Left ventricle myocardium superior (tissue), 1 donor: ENCODE data around the gene PDE10A. TPM values are rescaled to one million over a fixed set of nuclear protein-coding genes. Genes with fewer than 3 reads are reported as not detected.

Source experiments
- ATAC-seq: fragments of 200-7000 bp; cut with Tn5 transposase; one replicate; pipeline ENCODE4 v1.9.1; 2020; ENCODE audit warnings: mild to moderate bottlenecking, moderate library complexity
- DNase-seq: peaks from one replicate; pipeline ENCODE4 v3.0.0-alpha.2; 2020
- intact Hi-C: fragments of 100-400 bp; cut with micrococcal nuclease; formaldehyde crosslinking; loops from one replicate; pipeline ENCODE4 v1.11.0; 2022
- long read RNA-seq: library from polyadenylated mRNA; unstranded; transcript quantifications from one replicate; pipeline ENCODE4 v2.0.0, GENCODE V29; 2021
- total RNA-seq: library from RNA; stranded (reverse); fragmentation: NEBNext Ultra II Directional; extraction: Animal tissue kit (Norgen Biotek cat#: 25700); gene quantifications from one replicate; pipeline ENCODE4 v1.2.1, GENCODE V29; 2021
- donor health status: DM: no; HTN: yes; CAD: no; lungs with severe emphysema.

The PDE10A gene
- total RNA-seq: 9.3 TPM
- long read RNA-seq, full-length matches to known transcripts: 1 of 5 reads
- long read RNA-seq, partial matches to known transcripts: 0 of 5 reads
- long read RNA-seq, other reads (novel, unspliced or antisense): 4 of 5 reads

DNA sequence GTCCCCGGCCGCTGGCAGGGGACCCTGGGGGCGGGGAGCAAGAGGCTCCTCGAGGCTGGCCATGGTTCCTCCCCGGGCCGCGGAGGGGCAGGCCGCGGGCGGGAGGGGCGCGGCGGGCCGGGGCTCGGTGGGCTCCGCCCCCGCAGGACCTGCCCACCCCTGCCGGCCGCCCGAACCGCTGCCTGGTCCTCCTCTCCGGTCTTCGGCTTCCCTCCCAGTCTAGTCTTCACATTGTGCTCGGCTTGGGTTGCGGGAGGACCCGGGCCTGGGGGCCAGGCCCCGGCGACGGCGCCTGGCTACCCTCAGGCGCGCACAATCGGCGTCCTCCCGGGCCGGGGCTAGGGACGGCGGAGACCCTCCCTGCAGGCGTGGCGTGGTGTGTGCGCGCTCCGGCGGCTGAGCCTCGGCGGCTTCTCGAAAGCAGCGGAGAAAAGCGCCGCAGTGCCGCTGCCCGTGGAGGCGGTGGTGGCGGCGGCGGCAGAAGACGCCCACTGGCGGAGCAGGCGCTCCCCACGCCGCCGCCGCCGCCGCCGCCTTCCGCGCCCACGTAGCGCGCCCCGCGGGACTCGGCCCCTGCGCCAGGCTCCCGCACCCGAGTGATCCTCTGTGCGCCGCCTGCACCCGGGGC, at the start of gene PDE10A:
Gene PDE10A (minus strand): TSS at position 493 of the 628 bp plus-strand sequence. CDS start 430 bp downstream, at position 63.
- ATAC-seq (peak; percentile 83), DNase-seq (peak; percentile 89)
- intact Hi-C loops: no loop called here

DNA sequence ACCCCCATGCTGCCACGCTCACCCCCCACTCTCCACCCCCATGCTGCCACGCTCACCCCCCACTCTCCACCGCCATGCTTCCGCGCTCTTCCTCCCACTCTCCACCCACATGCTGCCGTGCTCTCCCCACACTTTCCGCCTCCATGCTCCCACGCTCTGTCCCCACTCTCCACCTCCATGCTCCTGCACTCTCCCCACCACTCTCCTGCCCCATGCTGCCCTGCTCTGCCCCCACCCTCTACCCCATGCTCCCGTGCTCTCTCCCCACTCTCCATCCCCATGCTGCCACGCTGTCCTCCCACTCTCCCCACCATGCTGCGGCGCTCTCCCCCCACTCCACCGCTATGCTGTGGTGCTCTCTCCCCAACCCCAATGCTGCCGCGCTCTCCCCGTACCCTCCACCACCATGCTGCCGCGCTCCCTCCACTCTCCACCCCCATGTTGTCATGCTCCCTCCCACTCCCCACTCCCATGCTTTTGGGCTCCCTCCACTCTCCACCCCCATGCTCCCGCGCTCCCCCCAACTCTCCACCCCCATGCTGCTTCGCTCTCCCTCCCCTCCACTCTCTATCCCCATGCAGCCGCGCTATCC, 46.0 kb upstream of the PDE10A start:
- ATAC-seq (no peak), DNase-seq (no peak)
- intact Hi-C loops: no loop called here

DNA sequence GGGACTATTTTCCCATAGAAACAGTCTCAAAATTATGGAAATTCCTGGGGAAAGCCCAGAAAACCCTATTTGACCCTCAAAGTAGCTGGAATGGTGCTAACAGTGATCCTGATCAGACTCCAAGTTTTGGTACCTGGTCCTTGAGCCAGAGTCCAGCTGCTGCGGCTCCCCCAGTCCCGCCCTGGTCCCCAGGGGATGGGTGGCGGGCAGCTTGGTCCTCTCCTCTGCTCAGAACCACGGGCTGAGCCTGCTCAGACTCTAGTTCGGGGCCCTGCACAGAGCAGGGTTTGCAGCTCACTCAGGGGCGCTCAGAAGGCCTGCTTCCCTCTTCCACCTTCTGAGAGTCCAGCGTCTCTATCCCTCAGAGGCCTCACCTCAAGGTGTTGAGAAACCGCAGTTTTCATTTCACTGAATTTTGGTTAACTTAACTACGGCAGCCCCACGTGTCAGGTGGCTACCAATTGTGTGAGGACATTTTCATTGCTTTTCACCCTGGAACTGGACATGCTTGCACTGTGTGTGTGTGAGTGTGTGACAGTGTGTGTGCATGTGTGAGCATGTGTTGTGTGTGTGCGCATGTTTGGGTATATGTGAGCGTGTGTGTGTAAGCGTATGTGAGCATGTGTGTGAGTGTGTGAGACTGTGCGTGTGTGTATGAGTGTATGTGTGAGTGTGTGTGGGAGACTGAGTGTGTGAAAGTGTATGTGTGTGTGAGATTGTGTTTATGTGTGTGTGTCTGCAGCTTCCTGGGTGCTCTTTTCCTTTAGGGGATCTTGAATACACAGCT, 44.2 kb upstream of the PDE10A start:
- intact Hi-C loops: no loop called here
- DNase-seq (no peak), ATAC-seq (no peak)

DNA sequence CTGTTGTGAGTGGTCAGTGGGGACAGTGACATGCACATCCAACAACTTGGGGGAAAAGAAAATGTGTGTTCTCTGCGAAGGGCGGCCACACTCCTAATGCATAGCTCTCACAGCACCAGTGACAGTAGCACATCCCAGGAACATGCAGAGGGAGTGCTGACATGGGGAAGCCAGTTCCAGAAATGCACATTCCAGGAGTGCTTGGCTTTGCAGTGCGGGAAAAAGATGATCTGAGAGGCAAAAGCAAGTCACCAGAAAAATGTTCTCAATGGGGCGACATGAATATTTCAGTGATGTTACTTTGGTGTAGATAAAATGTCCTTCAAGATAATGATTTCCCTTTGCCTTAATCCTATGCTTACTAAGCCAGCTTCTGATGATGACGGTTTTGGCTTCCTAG, 42.9 kb upstream of the PDE10A start:
- intact Hi-C loops: no loop called here
- ATAC-seq (no peak), DNase-seq (no peak)

DNA sequence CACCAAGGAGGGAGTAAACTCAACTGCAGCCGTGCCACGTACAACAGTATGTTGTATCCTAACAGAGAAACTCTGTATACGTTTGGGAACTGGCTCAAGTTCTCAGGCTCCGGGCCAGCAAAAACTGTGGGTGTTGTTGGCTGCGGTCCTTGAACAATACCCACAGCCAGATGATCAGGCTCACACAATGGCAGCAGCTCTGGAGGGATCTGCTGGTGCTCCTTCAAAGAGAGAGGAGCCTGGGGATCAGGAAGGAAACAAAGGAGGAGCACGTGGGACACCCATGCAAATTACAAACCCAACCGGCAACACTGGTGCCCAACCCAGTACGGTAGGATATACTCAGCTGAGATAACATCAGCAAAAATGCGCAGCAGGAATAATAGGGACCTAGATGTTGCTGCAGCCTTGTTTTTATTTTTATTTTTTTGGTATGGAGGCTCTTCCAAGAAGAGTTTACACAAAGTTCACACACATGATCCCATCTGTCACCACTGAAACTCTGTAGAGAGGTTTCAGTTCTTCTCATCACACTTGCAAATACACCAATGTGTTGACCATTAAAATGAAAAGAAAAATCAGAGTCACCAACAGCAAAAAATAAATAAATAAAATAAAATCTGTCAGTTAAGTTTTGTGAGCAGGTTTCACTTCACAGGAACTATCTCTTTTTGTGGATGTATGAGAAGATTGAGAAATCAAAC, 41.2 kb upstream of the PDE10A start:
- intact Hi-C loops: no loop called here
- ATAC-seq (no peak), DNase-seq (no peak)

DNA sequence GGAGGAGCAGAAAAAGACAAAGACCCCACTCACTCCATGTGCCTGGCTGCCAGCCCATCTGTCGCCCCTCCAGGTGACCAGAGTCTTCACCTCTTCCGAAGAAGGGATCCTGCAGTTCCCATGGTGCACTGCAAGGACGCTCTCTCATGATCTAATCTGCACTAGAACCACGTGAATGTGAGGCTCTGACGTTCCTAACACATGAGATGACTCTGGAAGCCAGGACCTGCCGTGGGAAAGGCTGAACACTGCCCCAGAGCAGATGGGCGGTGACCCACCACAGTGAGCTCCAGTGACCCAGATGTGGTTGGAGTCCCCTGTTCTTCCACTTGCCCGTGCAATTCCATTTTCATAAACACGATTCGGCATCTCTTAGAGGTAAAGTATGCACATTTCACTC, 39.6 kb upstream of the PDE10A start:
- ATAC-seq: no peak
- DNase-seq: no peak
- intact Hi-C loops: no loop called here

DNA sequence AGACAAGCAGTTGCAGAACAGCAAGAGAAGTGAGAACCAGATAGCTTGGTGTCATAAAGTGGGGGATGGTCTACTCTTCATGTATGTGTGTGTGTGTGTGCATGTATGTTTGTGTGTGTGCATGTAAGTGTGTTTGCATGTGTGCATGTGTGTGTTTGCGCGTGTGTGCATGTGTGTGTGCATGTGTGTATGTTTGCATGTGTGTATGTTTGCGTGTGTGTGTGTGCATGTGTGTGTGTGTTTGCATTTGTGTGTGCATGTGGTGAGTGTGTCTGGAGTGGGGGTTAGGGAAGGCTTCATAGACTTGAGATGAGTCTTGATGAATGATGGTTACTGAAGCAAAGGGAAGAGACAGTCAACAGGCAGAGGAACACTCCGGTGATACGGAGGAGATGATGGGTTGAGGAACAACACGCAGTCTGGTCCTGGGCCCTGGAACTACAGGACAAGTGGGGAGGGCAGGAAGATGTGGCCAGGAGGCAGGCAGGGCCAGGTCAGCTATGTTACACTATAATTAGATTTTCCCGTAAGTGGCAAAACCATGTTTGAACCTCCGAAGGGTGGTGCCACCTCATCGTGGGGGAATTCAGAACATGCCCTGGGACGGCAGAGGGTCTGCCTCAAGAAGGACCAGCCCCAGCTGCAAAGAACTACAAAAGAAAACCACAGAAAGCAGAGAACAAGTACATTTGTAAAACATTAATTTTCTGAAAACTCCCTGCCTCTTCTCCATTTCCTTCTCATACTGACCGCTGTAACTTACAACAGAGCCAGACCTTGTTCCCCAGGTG, 38.7 kb upstream of the PDE10A start:
- peak; percentile 59 for ATAC-seq
- intact Hi-C loops: no loop called here

DNA sequence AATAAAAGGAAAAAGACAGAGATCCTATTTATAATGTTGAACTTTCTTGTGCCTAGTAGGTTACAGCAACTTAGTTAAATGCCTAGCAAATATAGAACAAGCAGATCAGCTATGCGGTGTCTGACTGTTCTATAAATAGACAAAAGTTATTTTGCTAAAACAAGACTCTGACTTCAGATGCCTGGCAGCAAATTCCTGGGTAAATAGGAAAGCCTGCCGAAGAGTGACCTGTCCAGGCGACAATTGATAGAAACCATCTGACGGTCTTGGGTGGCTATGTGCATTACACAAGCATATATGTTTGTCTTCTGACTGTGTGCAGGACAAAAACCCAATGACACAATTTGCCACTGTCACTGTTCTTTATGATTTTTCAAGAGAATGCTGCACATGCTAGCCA, 38.0 kb upstream of the PDE10A start:
- intact Hi-C loops: no loop called here
- peak; percentile 92 for ATAC-seq
- no peak for DNase-seq

More for the DNA sequence above, 38.7 kb upstream of the PDE10A start:
- DNase-seq: no peak

DNA sequence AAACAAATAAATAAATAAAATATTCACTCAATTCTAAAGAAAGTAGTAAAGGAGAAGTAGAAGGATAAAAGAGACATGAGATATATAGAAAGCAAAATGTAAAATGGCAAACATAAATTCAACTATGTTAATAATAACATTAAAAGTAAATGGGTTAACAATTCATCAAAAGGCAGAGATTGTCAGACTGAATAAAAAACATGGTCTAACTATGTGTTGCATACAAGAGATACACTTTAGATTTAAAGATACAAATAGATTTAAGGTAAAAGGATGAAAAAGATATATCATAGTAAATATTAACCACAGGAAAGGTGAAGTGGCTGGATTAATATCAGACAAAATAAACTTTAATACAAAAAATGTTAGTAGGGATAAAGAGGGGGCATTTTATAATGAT, 35.8 kb upstream of the PDE10A start:
- intact Hi-C loops: no loop called here
- DNase-seq: no peak
- ATAC-seq: no peak

DNA sequence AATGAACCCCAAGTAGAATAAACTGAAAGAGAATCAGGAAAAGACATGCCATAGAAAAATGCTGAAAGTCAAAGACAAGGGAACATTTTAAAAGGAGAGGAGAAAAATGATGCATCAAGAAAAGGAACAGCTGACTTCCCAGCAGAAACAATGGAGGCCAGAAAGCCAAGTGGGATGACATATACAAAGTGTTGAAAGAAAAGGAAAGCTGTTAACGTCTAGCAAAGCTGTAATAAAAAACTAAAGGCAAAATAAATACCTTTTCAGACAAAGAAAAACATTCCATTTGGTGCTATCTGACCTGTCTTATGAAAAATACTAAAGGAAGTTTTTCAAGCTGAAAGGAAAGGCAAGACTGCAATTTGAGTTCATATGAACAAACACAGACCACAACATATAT, 34.1 kb upstream of the PDE10A start:
- ATAC-seq: no peak
- intact Hi-C loops: no loop called here

DNA sequence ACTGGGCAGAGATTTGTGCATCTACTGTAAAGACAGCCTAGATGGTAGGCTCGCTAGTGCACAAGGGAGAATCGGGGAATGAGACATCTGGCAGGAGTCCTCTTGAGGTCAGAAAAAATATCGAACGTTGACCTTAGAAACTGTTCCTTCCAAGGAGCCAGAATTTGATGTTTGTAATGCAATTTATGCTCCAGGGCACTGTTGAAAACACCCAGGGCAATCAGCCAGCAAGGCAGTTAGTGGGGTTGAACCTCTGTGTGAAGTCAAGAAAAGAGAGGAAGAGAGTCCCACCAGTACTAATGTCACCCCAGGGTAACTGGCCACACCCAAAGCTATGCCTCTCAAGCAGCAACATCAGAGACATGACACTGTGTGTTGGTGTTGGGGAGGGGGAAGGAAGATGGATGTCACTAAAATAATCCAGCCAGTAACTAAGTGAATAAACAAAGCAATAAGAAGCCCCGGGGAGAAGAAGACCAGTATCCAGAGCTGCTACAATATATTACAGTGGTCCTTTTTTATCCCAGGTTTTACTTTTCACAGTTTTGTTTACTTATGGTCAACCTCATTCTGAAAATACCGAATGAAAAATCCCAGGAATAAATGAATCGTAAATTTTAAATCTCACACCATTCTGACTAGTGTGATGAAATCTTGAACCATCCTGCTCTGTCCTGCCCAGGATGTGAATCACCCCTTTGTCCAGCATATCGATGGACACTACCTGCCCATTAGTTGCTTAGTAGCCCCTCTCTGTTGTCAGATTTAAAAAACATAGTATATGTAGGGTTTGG, 32.9 kb upstream of the PDE10A start:
- intact Hi-C loops: no loop called here
- peak; percentile 10 for ATAC-seq
- DNase-seq: no peak

More for the DNA sequence above, 34.1 kb upstream of the PDE10A start:
- DNase-seq: no peak

DNA sequence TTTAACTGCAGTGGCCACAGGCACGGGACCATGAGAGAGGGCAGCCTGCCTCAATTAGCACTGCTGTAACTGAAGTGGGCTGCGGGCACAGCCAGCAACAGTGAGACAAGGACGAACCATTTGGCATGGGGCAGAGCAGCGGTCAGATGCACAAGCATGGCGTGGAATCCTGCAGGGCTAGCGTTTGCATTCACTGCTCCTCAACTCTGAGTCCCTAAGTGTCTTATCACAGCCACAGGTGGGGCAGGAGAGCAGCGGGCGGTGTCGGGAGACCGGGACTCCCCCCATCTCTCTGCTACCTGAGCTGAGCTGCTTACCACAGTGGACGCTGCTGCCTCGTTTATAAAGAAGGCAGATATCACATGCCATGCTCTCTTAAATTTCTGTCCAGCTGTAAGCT, 31.3 kb upstream of the PDE10A start:
- intact Hi-C loops: no loop called here
- ATAC-seq (peak; percentile 88), DNase-seq (peak; percentile 61)

DNA sequence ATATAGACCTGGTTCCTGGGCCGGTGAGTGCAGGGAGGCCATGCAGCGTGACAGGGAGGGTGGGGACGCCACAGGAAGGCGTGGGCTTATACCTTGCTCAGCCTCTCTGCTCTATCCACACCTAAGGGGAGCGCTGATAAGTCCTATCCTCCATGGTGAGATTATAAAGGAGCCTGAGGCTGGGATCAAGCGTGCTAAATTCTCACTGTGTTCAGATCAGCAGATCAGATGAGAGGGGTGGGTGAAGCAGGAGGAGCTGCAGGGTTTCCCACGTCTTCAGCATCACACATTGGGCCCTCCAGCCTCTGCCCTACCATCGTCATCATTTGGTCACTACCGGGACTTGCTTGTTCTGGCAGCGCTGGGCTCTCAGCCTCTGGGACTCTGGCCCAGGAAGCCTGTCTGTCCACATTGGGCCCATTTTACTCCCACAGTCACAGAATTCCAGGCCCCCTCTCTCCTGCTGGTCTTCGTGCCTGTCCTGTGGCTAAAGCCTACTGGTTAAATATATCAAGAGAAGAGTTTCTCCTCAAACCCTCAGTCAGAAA, 29.1 kb upstream of the PDE10A start:
- intact Hi-C loops: no loop called here
- ATAC-seq: no peak
- DNase-seq: no peak

DNA sequence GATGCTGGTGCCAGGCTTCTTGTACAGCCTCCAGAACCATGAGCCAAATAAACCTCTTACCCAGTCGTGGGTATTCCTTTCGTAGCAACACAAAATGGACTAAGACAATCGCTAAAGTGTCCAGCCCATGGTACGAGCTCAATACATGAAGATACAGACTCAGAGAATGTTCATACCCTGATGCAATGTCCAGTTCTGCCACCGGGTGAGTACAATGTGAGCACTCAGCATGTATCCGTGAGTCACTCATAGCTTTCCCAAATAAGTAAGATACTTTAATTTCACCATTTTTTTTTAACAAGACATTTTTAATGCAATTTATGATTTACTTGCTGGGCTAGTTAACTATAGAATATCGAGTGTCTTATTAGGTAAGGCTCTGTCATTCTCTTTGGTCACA, 26.7 kb upstream of the PDE10A start:
- DNase-seq (no peak), ATAC-seq (no peak)
- intact Hi-C loops: no loop called here

DNA sequence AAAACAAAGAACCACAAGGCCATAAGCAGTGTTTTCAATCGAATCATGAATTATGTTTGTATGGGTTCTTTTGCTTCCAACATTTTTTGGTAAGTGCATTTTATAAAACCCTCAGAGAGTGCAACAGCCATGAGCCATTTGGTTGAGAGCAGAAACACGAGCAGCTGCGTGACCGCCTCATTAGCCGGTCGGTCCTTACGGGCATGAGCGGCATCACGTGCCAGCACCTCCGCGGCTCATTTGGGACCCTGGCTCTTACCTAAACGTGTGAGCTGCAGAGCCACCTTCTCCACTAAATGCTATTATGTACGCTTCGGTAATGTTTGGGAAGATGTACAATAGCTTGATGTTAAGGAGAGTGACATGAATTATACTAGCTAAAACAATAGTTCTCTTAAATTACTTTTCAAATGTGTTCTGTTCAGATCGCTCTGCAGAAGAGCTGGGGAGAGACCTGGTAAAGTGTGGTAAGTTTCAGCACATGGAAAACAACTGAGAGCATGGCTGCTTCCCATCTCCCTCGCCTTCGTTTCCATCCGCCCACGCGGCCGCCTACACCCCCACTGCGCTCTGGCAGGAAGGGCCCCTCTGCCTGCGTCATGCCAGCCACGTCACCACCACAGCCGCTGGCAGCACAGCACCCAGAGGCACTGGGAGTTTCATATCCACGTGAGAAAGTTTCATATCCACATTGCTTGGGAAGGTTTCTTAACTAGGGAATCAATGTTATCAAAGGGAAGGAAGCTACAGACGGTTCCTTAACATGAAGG, 23.7 kb upstream of the PDE10A start:
- no peak for ATAC-seq
- intact Hi-C loops: no loop called here
- no peak for DNase-seq

DNA sequence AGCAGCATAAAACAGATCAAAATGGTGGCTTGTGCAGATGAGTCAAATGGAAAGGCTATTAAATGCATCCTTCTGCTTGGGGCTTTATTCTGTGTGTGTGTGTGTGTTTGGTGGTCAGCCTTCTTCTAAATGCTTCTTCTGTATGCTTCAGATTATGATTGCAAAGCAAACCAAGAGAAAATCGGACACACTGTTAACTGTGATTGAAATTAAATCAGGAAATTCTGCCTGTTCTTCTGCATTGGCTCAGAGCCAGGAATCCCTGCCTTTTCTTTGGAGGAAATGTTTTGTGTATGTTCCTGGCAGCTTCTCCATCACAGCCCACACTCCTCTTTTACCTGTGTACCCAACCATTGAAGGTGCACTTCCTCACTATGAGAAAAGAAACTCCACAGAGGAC, 22.3 kb upstream of the PDE10A start:
- intact Hi-C loops: no loop called here
- ATAC-seq (no peak), DNase-seq (no peak)

DNA sequence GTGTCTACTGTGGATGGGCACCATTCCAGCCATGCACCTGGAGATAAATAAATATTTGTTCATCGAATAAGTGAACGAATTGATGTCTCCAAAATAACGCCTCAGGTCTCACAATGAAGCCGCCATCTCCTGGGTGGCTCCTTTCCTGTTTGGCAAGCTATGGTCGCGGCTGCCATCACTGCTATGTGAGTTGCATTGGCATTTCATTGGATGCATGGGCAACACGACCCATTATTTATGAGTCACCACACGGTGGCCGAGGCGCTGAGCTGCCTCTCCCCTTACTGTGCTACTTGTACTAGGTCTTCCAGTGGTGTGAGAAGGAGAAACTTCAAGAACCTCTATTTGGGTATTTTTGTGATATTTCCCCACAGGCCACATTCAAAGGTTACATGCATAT, 21.3 kb upstream of the PDE10A start:
- intact Hi-C loops: no loop called here
- ATAC-seq (no peak), DNase-seq (no peak)
